ENCODE data around the gene AKAP13. TPM values are rescaled to one million over a fixed set of nuclear protein-coding genes. Genes with fewer than 3 reads are reported as not detected.

The AKAP13 gene
- total RNA-seq, 1 experiment from 2014 or later: 49.6 TPM

DNA sequence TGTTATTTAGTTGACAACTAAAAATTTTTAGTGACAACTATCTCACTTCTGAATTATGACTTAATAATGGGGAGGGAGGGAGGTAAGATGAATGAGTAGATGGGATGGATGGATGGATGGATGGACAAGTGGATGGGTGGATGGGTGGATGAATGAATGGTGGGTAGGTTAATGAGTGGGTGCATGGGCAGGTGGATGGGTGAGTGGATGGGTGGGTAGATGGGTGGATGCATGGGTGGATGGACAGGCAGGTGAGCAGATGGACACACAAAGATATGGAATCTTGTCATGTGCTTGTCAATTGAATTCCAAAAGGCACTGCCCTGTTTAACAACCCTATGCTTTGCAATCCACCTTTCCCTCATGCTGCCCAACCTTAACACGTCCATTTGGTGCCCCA lies 372.9 kb downstream of the AKAP13 start:
- intact Hi-C loops (cut with micrococcal nuclease; ENCODE audit: unreplicated experiment): no loop called here
- Histone ChIP-seq H3K27me3 (replicated peaks; ENCODE audit: control insufficient read depth, insufficient read depth, low read length) (no peaks in the 10 kb centered on the region), H3K36me3 (ENCODE audit: control insufficient read depth, insufficient read depth, low read length) (peaks cover 2% of the 10 kb centered on the region; the same call in 1 of the 2 replicates), H3K9me3 (no peaks in the 10 kb centered on the region), H3K4me1 (no peaks in the 10 kb centered on the region), H3K4me3 (ENCODE audit: low read depth, low read length) (no peak overlapping the region)
- Mint-ChIP-seq H3K4me3 (ENCODE audit: unreplicated experiment) (no peak overlapping the region), H3K9me3 (ENCODE audit: unreplicated experiment) (no peaks in the 10 kb centered on the region), H3K4me1 (ENCODE audit: low read depth, unreplicated experiment) (no peaks in the 10 kb centered on the region), H3K27ac (ENCODE audit: unreplicated experiment) (no peak overlapping the region), H3K27me3 (ENCODE audit: insufficient read depth, unreplicated experiment) (no peaks in the 10 kb centered on the region), H3K36me3 (ENCODE audit: insufficient read depth, unreplicated experiment) (peaks cover 77% of the 10 kb centered on the region)
- POLR2A ChIA-PET: no interaction called here
- no peak for TF ChIP-seq CTCF (IDR thresholded peaks at IDR 0.05; ENCODE audit: insufficient read depth in 1 of 2, low read depth in 1 of 2, low read length in 1 of 2, severe bottlenecking in 1 of 2, unreplicated experiment in 1 of 2)
- no TSS peak for BruUV-seq (replicated peaks)
- no peak for DNase-seq
- CTCF ChIA-PET: interaction anchor here (1.2 kb wide), 1 partner anchor 87 kb away, joined by 3 read pairs; no protein-coding TSS in a partner anchor

DNA sequence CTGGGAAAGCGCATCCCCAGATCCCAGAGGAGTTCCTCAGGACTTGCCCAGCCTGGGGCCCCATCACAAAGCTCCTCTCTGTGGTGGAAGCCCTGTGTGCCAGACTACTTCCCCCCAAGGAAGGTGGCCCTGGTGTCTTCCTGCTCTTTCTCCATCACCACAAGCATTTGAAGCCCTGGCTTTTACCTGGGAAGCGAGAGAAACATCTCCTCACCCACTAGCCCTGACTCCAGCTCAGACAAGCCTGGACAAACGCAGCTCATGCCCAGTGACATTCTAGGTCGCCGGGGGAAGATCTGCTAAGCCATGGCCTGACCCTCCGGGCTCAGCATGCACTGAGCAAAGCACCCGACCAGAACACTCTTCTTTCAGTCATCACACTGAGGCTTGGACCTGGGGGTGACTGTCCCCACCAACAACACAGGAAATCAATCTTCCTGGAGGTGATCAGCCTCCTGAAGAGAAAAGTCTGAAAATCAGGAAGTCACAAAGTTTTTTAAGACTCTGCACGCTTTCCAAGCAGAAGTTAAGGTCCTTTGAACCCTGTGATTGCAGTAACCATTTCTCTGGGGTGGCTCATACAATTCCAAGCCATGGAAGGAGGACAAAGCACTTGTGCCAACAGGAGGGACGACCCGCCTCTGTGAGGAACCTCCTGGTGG lies 373.5 kb downstream of the AKAP13 start:
- Mint-ChIP-seq H3K27me3 (ENCODE audit: insufficient read depth, unreplicated experiment) (no peaks in the 10 kb centered on the region), H3K36me3 (ENCODE audit: insufficient read depth, unreplicated experiment) (peaks cover 72% of the 10 kb centered on the region), H3K27ac (ENCODE audit: unreplicated experiment) (no peak overlapping the region), H3K4me3 (ENCODE audit: unreplicated experiment) (no peak overlapping the region), H3K4me1 (ENCODE audit: low read depth, unreplicated experiment) (no peaks in the 10 kb centered on the region), H3K9me3 (ENCODE audit: unreplicated experiment) (no peaks in the 10 kb centered on the region)
- Histone ChIP-seq H3K4me3 (ENCODE audit: low read depth, low read length) (no peak overlapping the region), H3K27me3 (replicated peaks; ENCODE audit: control insufficient read depth, insufficient read depth, low read length) (no peaks in the 10 kb centered on the region), H3K36me3 (ENCODE audit: control insufficient read depth, insufficient read depth, low read length) (no peaks in the 10 kb centered on the region; the same call in 1 of the 2 replicates), H3K4me1 (no peaks in the 10 kb centered on the region), H3K9me3 (no peaks in the 10 kb centered on the region)
- POLR2A ChIA-PET: no interaction called here
- no TSS peak for BruUV-seq (replicated peaks)
- TF ChIP-seq CTCF (IDR thresholded peaks at IDR 0.05; ENCODE audit: insufficient read depth in 1 of 2, low read depth in 1 of 2, low read length in 1 of 2, severe bottlenecking in 1 of 2, unreplicated experiment in 1 of 2): no peak
- intact Hi-C loops (cut with micrococcal nuclease; ENCODE audit: unreplicated experiment): no loop called here
- CTCF ChIA-PET: no interaction called here
- peak in 1 of 2 experiments; percentile 20 for DNase-seq

- CTCF ChIA-PET: no interaction called here
- H3K4me1 Mint-ChIP-seq (ENCODE audit: low read depth, unreplicated experiment): no peaks in the 10 kb centered on the region
- no TSS peak for BruUV-seq (replicated peaks)
These were observed 374.6 kb downstream of the AKAP13 start for GRCh38 chr15:85754989-85755388.

More at GRCh38 chr15:85754989-85755388, 374.6 kb downstream of the AKAP13 start:
- H3K4me3 ChIP-seq (ENCODE audit: low read depth, low read length): no peak overlapping the region
- H3K4me1 ChIP-seq: no peaks in the 10 kb centered on the region
- H3K9me3 ChIP-seq: no peaks in the 10 kb centered on the region
- POLR2A ChIA-PET: no interaction called here
- no peaks in the 10 kb centered on the region; the same call in 1 of the 2 replicates for H3K36me3 ChIP-seq (ENCODE audit: control insufficient read depth, insufficient read depth, low read length)
- H3K27me3 Mint-ChIP-seq (ENCODE audit: insufficient read depth, unreplicated experiment): no peaks in the 10 kb centered on the region
- peak in 1 of 2 experiments; percentile 22 for DNase-seq
- no peak for TF ChIP-seq CTCF (IDR thresholded peaks at IDR 0.05; ENCODE audit: insufficient read depth in 1 of 2, low read depth in 1 of 2, low read length in 1 of 2, severe bottlenecking in 1 of 2, unreplicated experiment in 1 of 2)
- H3K4me3 Mint-ChIP-seq (ENCODE audit: unreplicated experiment): no peak overlapping the region
- H3K27me3 ChIP-seq (replicated peaks; ENCODE audit: control insufficient read depth, insufficient read depth, low read length): no peaks in the 10 kb centered on the region
- H3K36me3 Mint-ChIP-seq (ENCODE audit: insufficient read depth, unreplicated experiment): peaks cover 66% of the 10 kb centered on the region
- intact Hi-C loops (cut with micrococcal nuclease; ENCODE audit: unreplicated experiment): no loop called here
- H3K27ac Mint-ChIP-seq (ENCODE audit: unreplicated experiment): no peak overlapping the region
- H3K9me3 Mint-ChIP-seq (ENCODE audit: unreplicated experiment): no peaks in the 10 kb centered on the region
